ENCODE measurements around the gene POLR1D.
A peak's percentile ranks its signal among the peaks of the same experiment; 100 is the strongest.

The POLR1D gene, protein sequence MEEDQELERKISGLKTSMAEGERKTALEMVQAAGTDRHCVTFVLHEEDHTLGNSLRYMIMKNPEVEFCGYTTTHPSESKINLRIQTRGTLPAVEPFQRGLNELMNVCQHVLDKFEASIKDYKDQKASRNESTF

DNA sequence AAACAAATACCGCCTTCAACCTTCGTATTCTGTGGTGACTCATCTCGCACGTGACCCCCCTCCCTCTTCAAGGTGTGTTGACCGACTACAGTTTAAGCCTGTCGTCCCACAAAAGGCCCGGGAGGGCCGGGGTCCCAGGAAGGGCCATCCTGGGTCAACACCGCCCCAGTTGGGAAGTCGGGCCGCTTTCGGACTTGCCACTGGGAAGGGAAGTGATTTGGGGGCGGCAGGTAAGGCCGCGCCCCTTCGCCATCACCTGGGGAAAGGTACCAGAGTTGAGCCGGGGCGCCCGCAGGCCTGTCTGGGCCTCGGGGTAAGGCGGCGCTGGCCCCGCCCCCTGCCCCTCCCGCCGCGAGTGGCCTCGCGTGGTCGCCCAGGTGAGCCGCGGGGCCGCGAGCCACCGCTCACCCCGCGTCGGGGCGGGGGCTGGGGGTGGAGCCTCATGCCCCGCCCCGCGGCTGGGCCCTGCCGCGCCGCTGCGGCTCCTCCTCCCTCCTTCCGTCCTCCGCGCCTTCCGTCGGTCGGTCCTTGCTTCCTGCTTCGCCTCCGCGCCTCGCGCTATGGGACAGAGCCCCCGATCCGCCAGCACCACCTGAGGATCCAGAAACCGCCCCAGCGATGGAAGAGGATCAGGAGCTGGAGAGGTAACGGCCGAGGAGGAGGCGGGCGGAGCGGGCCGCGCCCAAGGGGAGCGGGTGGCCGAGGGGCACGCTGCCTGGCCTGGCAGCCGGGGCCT lies at the start of gene POLR1D:
Gene POLR1D, plus strand, starts transcription at position 527 of the 736 bp plus-strand sequence. Its CDS starts 92 bp downstream, at position 619.
- peak; percentile 82 for DNase-seq

DNA sequence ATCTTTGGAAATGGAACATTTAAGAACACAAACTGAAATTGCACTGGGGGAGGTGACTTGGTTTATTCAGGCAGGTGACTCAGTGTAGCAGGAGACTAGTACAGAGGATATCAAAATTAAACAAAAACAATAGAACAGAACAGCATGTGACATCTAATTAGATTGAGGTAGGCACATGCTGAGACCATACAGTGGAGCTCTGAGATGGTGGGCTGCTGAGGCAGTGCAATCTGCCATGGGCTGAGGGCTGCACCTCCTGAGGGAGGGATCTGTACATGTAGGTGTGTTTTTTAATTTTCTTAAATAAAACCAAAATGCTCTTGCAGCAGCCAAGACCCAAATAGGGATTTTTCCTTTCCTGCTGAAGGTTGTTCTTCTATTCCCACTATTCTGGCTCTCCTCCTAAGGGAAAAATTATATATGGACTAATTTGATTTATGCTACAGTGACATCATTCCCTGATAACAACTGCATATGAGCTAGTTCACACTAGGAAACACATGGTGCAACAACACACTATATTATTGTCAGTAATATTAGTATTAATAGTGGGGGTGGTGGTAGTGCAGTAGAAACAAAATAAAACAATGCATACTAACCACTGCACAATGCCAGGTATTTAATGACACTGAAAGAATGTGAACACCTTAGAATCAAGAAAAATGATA lies 49.3 kb upstream of the POLR1D start:
- DNase-seq, result no peak

DNA sequence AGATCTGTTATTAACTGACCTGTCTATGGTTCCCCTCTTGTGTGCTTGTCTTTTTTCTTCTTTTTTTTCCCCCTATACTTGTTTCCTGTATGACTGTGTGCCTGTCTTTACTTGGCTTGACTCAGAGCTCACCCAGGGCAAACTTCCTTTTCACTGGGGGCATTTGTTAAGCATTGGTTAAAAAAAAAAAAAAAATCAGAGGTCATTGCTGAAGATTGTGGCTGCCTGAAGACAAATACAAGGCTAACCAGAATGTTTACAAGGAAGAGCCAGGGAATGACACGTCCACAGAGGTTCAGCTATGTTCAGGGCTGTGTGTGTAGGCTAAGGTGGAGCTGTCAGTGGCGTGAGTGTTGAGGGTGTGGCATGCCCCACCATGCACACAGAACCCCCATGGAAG lies 48.4 kb upstream of the POLR1D start:
- DNase-seq, result no peak

DNA sequence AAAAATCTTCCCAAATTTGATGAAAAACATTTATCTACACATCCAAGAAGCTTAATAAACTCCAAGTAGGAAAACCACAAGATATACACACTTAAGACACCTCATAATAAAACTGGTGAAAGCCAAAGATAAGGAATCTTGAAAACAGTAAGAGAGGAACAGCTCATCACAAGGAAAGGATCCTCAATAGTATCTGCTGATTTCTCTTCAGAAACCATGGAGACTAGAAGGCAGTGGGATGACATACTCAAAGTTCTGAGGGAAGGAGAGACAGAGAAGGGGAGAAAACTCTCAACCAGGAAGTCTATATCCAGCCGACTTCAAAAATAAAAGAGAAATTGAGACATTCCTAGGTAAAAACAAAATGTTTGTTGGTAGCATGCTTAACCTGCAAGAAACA lies 47.0 kb upstream of the POLR1D start:
- DNase-seq, result no peak

DNA sequence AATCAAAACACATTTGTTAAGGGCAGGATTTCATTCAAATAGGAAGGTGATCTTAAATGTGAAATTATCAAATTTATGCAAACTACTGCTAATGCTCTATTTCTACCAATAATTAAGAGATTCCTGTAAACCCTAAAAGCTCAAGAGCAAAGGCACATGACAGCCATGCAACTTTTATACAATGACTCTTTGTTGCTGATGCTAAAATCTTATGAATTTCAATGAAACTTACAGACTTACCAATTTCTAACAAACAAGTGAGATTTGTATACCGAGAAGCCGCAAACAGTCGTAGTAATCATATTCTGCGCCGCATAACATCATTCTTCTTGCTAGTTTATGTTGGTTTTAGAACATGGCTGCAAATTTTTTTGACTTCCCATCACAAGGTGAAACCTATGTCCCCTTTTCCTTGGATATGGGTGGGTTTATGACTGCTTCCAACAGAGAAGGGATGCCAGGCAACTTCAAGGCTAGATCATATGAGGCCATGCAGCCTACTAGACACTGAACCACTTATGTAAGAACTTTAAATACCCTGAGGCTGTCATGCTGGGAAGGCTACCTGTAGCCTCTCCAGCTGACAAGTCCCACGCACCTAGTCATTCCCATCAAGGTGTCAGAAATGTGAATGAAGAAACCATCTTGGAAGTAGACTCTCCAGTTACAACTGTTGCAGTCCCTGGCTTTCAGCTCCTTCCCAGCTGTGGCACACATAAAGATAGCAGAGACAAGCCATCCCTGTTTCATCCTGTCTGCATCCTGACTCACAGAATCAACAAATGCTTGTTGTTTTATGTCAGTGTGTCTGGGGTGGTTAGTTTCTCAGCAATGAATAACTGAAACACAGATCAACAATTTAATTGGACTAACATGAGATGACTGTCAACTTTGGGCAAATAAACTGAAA lies 43.3 kb upstream of the POLR1D start:
- no peak for DNase-seq

DNA sequence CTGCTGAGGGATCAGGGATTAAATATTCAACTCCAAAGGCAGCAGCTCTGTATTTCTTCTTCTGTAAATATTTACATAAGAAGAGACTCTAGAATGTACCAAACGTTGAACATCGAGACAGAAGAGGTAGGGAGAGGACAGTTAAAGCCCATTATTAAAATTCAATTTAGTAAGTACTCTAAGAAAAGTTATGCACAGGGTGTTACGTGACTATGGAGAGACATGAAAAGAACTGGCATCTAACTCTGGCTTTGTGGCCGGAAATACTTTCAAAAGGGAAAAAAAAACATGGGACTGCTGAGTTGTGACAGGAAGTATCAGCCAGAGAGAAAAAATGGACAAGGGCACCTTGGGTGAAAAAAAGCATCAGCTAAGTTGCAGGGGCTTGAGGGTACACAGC lies 38.0 kb upstream of the POLR1D start:
- DNase-seq, result no peak

DNA sequence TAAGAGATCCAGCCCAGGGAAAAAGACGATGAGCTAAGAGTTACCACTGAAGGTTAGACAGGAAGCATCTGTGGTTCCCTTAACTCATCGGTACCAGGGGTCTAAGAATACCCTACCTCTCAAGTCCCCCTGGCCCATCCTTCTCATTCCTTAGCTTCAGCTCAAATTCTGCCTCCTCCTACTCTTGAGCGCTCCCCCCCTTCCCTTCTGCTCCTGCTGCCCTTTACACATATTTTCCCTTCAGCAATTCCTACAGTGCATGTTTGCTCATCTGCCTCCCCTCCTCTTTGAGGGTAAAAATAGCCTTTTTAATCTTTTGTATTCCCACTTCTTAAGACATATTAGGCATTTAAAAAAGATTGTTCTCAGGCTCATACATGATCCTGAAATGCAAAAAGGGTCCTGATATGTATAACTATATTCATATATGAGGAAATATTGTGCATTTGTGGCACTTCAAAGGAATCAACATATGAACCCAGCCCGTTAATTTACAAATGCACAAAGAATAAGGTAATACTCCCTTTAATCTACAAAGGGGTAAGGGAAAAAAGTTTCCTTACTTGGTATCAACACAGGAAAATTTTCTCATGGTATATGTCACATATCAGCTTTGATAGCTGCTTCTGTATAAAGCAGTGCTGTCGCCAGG lies 34.5 kb upstream of the POLR1D start:
- no peak for DNase-seq

DNA sequence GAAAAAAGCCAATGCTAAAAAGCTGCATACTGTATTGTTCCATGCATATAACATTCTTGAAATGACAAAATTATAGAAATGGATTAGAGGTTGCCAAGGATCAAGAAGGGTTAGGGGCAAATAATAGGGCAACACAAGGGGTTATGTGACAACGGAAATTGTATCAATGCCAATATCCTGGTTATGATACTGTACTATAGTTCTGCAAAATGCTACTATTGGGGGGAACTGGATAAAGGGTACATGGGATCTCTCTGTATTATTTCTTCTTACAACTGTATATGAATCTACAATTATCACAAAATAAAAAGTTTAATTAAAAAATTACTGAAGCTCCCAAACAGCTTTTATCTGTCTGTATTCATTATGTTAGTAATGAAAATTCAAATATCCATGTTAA lies 33.3 kb upstream of the POLR1D start:
- no peak for DNase-seq

DNA sequence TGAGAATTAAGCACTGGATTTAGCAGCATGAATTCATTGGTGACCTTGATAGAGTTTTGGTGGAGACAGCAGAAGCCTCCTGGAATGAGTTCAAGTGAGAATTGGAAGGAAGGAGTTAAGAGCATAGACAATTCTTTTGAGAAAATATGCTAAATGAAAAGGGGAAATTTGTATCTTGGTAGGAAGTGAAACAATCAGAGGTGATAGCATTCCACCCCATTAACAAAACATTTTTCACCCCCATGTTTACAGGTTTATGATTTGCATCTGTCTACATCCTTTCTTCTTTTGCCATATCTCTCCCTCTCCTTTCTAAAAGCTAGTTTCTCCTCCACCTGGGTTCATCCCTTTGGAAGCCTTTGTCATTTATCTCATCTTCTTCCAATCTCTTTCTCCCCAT lies 28.8 kb upstream of the POLR1D start:
- no peak for DNase-seq

DNA sequence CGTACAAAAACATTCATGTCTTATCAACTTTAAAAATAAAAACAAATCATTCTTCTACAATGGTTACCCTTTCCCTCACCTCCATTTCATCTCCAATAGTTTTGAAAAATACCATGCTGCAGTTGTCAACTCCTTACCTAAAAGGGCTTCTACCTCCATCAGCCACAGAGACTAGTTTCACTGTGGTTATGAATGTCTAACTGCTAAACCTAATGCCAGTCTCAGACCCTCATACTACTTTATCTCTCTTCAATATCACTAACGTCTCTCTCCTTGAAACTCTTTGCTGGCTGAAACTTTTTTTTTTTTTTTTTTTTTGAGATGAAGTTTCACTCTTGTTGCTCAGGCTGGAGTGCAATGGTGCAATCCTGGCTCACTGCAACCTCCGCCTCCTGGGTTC lies 28.4 kb upstream of the POLR1D start:
- no peak for DNase-seq

DNA sequence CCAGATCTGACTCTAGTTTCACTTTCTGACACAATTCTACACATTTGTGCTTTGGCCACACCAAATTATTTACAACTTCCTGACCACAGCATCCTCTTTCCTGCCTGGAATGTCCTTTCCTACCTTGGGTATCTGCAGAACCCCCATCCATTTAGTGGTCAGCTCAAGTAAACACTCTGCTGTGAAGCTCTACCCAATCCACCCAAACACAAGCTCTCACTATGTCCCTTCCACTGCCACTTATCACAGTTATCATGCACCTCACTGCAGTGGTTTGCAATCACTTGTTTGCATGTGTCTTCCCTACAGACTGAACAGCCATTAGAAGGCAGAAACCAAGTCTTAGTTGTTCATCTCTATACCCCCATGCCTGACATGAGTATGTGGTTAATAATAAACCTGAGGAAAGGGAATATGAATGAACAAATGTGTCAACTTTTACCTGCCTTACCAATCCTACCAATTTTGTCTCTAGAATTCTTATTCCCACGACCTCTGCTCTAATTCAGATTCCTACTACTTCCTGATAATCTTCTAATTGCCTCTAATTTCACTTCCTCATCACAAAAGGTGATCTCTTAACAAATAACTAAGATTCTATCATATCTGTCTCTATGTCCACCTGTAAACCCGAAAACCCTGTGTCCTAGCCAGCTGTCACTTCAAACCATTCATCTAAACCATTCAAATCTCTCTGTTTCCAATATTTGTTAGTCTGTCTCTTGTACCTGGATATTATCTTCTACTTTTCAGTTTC lies 26.5 kb upstream of the POLR1D start:
- no peak for DNase-seq

DNA sequence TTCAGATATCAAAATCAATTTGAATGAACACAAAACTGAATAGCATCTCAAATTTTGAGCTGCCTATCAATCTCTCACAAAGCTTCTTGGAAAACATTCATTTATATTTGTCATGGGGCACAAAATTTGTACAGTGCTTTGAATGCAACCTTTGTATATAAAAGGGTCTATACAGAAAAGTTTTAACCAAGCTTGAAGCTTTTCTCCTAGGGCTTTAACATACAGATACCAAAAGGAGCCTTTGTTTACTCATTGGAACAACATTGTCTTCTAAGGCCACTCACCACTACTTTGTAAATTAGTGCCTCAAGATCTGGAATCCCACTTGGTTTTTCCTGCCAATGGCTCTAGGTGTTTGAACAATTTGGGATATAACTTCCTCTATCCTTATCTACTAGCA lies 22.6 kb upstream of the POLR1D start:
- DNase-seq, result no peak

DNA sequence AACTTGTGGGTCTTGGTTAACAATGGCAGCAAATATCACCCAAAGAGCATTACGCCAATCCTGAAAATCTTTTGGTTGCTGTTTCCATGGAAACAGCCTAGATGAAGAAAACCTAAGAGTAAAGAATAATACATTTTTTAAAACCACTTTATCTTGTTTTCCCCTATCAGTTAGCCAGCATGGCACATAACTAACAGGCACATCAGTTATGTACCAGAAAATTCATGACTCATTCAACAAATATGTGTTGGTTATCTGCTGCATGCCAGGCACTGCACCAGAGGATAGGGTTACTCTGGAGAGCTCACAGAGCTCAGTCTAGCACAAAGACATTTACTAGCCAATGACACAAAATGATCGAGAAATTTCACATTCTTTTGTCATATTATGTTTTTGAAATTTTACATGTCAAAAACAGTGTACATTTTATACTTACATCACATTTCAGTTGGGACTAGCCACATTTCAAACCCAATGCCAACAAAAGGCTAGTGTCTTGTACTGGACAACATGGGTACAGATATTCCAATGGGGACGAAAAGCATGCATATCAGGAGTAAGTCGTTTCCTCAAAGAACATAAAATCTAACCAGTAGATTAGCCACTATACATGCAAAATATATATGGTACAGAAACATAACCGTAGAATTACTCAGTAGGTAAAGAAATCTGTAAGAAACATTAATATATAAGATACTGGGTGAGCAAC lies 21.7 kb upstream of the POLR1D start:
- no peak for DNase-seq

DNA sequence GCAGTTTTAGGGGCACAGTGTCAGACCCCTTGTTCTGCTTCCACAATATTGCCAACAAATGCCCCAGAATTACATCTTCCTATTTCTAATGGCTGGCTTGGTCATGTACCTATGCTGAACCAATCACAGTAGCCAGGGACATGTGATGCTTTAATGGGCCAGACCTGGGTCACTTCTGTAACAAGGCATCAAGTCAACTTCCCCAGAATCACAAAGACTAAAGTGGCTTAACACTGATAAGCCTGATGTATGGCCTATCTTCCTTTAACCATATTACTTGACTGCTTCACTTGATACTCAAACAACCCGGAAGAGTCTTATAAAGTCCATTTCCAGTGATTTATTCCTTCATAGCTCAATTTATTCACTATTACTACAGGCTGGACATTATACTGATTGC lies 21.0 kb upstream of the POLR1D start:
- DNase-seq, result no peak

DNA sequence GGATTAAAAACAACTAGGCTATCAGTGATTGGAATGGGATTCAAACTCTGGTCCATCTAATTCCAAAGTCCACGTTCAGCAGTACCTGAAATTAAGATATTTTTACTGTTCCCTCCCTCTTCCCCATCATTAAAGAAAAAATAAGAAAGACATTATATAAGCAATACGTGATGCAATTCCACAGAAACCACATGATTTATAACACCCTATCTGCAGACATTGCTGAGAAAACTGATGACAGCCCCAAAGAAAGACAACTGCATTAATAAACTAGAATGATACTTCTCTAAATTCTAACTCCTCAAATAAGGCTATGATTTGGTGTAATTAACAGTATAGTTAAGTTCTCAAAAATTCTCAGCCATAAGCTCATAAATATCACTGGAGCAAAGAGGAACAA lies 20.5 kb upstream of the POLR1D start:
- no peak for DNase-seq

DNA sequence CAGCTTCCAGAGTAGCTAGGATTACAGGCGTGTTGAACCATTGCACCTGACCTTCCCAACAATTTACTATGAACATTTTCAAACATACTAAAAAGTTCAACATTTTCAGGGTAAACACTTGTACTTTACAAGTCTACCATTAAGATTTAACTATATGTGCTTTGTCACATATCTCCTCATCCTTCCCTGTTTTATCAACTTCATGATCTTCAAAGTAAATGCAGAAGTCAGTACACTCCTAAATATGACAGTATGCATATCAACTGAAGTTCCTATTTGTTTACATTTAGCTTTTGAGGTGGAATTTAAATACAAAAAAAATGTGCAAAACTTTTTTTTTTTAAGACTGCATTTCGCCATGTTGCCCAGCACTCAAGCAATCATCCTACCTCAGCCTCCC lies 19.9 kb upstream of the POLR1D start:
- no peak for DNase-seq

DNA sequence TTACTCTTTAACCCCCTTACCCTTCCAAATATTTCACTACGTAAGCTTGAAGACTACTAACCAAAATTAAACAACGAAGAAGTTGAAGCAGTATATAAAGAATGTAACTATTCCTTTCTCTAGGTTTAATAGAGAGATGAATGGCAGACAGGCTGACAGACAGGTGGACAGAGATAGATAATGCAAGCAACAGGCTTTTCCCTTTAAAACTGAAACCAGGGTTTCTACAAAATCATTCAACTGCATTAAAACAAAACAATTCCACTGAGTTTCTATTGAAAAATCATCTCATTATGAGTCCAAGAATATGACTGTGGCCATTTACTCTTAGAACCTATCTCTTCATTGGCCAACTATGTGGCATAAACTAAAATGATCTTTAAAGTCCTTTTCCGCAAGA lies 16.6 kb upstream of the POLR1D start:
- DNase-seq, result no peak

DNA sequence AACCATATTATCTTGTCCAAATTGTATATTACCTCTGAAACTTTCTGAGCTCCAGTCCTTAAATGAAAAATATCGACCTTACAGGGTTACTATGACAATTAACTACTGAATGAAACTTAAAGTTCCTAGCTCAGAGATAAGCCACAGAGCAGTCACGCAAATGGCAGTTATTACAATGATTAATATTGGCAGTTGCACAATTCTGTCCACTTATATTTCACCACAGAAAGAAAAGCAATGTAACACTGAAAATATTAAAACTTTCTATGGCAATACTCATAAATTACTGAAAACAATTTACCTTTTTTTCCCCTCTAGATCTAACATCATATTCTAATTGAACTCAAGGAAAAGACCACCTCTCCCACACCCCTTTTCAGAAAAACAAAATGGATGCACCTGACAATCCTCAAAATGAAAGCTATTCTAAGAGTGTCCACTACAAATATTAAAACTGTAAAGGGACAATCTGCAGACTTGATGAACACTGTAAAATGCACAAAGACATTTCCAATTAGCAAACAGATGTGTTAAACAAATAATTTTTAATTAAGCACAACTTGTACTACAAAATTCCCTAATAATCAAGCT lies 16.0 kb upstream of the POLR1D start:
- no peak for DNase-seq

DNA sequence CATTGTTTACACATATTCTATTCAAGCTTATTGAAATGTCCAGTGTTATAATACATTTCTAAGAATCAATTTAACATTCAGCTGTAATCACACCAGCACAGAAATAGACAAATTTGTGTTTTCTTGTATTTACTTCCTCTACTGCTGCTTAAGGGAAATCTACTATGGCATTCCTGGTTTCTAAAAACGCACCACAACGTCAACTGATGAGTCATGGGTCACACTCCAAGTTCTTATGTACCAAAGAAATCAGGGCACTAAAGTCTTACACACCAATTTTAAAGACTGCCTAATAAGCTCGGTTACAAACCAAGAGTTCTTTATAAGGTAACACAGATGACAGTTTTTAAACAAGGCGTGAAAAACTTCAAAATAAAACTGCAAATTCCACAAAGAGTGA lies 14.6 kb upstream of the POLR1D start:
- DNase-seq, result no peak

DNA sequence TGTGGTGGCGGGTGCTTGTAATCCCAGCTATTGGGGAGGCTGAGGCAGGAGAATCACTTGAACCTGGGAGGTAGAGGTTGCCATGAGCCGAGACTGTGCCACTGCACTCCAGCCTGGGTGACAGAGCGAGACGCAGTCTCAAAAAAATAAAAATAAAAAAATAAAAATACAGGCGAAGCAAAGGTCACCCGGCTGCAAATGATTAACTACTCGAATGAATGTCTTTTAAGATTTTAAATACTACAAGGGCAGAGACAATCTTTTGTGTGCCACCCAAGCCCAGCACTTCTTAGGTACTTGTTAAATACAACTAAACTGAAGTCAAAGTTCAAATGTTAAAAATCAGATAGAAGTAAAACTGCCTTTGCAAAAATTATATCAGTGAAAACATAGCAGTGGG lies 8.1 kb upstream of the POLR1D start:
- no peak for DNase-seq

DNA sequence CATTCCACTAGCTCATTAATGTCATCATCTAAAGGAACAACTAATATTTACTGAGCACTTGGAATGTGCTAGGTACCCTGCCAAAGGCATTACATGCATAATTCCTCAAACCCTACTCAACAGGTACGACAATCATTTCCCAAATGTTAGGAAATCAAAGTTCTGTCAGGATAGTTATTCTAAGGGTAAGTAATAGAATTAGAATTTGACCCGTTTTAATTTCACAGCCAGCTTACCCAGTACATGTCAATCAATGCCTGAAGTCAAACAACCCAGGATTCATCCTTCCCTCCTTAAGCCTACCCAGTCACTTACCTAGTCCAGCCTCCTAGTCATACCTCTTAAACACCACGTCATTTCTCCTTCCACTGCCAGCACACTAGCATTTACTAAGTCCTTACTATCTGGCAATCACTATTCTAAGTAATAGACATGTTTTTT lies 3.8 kb upstream of the POLR1D start:
- DNase-seq, result no peak

Measured in NK-92 treated with Interleukin-12 subunit alpha and Interleukin-12 subunit beta, amount 100 ng/mL, for 24 hours (cell line).